Inferior parietal cortex (tissue), 1 donor: ENCODE data around the gene COQ9.
"Not testable (repeated sequence)": the region's sequence is repeated elsewhere in the genome, so short reads cannot be mapped to it uniquely, and the experiment has no call there.

Source experiments
- DNase-seq: peaks from one replicate; pipeline ENCODE4 v3.0.0-alpha.2; 2016; ENCODE audit errors: extremely low spot score

COQ9 gene

GRCh38 chr16:57447186-57447962, at the start of gene COQ9, which contains the start of gene CIAPIN1:
TSS of gene COQ9 (plus strand) at chr16:57447479. CDS start at chr16:57447506, 27 bp downstream.
TSS of gene CIAPIN1 (minus strand) at chr16:57447385. CDS start at chr16:57440928, 6,457 bp downstream.
- DNase-seq: peak; percentile 90

- not testable (repeated sequence) for DNase-seq
These were observed 49.8 kb upstream of the COQ9 start for GRCh38 chr16:57397493-57397892.

DNA sequence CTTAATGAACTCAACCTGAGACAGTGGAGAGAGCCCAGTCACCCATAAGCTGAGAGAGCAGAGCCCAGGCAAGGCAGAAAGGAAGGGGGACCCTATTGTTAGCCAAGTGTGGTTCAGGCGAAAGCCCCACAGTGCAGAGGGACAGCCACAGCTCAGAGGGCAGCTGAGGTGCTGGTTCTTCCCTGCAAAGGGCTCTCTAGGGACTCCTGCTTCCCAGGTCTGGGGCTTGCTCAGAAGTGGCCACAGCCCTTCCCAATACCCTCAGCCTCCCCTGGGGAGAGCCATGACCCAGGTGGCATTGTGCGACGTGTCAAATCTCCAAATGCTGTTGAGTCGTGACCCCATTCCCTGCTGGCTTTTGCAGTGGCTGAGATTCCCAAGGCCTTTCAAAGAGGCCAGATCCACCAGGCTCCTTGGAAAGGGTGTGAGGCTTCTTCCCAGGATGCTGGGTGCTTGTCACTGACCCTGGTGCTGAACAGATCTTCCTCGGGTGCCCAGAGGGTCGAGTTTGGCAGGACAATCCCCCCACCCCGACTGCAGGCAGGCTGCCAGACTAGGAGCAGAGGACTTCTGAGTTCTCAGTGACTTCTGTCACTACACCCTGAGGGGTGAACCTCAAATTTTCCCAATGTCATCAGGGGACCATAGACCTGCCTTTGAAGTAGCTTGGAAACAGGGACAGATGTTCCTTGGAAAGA, 45.2 kb upstream of the COQ9 start:
- DNase-seq: no peak

DNA sequence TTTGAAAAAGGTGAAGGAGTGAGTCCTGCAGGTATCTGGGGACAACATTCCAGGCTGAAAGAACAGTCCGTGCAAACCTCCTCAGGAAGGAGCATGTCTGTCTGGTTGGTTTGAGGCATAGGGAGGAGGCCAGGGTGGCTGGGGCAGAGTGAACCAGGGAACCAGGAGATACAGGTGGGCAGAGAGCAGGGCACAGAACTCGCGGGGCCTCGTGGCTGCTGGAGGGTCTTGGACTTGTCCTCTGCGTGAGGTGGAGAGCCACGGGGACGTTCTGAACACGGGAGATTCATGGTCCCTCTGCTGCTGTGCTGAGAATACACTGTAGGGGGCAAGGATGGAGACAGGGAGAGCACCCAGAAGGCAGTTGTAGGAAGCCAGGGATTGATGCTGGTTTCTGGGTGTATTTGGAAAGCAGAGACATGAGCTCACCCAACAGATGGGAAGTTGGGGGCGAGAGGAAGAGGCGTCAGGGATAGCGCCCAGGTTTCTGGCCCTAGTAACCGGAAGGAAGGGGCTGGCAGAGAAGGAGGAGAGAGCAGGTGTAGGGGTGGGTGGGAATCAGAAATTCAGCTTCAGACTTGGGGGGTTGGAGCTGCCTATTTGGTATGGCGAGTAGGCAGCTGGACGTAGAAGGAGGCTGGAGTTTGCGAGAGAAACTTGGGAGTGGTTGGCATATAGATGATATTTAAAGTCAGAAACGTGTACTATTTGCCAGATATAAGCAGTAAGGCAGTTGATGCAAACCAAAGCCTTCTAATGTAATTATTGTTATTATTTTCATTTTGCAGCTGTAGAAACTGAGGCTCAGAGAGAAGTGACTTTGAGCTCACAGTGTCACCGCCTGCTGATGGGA, 43.1 kb upstream of the COQ9 start, which contains the start of gene CCL17:
TSS of gene CCL17 (plus strand) at position 803 of the 853 bp plus-strand sequence. CDS start 9,166 bp downstream, outside the sequence.
- DNase-seq: no peak

DNA sequence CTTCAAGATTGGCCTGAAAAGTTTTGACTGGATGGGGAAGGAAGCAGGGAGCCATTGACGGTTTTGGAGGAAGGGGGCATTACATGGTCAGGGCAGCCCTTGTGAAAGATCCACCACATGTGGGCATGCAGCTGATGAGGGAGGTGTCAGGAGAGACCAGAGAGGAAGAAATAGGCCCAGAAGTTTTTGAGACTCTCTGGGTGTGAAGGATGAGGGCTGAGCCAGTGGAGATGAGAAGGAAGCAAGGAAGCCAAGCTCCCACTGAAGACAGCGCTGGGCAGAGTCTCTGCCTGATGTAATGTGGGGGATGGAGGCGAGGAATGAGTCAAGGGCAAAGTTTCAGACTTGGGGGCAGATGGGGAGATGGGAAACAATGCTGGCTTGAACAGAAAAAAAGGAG, 42.2 kb upstream of the COQ9 start:
- no peak for DNase-seq

- DNase-seq: no peak
These were observed 40.4 kb upstream of the COQ9 start for GRCh38 chr16:57406881-57407280.

- DNase-seq: no peak
These were observed 39.5 kb upstream of the COQ9 start for GRCh38 chr16:57407521-57408353.

GRCh38 chr16:57409065-57409464, 38.2 kb upstream of the COQ9 start:
- DNase-seq: no peak

DNA sequence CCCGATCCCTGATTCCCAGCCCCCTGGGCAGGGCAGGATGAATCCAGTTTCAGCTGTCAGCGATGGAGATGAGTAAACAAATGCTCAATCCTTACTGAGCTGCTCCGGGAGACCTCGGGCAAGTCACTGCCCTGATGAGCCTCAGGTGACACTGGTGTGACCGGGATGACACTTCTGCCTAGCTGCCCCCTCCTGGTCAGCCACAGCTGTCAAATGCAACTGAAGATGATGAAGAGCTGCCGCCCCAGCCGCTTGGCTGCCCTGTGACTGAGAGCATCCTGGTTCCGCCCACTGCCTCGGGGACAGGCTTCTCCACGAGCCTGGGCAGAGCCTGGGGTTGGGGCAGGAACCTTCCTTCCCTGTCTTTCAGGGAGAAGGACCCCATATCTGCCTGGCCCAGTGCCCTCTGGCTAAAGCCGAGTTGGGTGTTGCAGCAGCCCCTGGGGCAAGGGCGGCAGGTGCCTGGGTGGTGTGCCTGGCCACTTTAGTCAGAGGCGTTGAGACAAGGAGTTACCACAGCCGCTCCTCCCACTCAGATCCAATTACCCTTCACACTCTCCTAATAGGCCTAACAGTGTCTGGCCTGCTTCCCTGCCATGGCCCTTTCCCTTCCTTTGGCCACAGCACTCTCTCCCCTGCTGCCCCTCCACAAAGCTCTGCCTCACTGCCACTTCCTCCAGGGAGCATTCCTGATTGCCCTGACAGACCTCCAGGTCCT, 37.2 kb upstream of the COQ9 start:
- DNase-seq: no peak

GRCh38 chr16:57411362-57411976, 35.8 kb upstream of the COQ9 start:
- no peak for DNase-seq

DNA sequence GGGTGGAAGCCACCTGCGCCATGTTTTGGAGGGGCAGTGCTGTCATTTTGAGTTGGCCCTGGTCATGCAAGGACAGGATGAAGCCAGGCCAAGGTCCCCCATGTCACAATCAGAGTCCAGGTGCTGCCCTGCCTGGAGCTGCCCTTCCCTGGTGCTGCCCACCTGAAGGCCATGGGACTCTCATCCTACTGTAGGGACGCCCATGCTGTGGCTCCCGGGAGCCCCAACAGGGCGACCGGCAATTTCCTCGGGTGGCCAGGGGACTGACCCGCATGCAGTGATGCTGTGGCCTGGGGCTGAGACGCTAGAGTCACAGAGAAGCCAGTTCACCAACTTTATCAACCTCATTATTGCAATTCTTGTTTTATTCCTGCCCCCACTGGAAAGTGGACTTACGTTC, 34.7 kb upstream of the COQ9 start:
- DNase-seq: no peak

DNA sequence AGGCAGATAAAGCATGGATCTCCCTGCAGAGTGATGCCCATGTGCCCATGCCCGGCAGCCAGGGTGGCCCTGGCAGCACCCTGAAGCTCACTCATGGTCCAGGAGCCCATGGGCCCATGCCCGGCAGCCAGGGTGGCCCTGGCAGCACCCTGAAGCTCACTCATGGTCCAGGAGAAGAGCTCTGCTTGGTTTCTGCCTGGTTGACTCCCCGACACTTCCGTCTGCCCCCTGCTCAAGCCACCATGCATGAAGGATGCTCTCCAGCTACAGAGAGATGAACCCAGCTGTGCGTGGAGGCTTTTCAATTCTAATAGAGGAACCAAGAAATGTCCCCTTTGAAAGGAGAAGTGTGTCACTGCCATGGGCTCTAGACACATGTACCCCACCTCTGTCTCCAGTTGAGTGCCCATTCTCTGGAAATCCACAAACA, 34.0 kb upstream of the COQ9 start:
- no peak for DNase-seq

GRCh38 chr16:57413733-57414132, 33.5 kb upstream of the COQ9 start:
- DNase-seq: no peak

- no peak for DNase-seq
These were observed 31.2 kb upstream of the COQ9 start for GRCh38 chr16:57416084-57416483.

DNA sequence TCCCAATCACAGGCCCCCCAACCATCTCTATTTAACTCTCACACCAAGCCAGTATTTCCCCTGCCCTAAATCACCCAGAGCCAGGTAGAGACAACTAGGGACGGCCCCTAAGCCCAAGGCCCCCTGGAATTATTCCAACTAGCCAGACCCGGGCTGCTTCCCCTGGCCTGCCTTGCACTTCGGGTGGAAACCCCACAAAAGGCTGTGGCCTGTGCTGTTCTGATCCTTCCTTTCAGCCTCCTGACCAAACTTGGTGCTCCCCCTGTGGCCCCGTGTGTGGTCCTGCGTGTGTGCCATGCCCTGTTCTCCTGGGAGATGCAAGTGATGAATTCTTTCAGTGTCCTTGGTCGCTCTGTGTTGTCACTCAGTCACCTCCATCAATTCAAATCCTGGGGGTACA, 27.8 kb upstream of the COQ9 start:
- DNase-seq: no peak

GRCh38 chr16:57422026-57422944, 25.0 kb upstream of the COQ9 start:
- DNase-seq: peak; percentile 41

- no peak for DNase-seq
These were observed 24.1 kb upstream of the COQ9 start for GRCh38 chr16:57423152-57423551.

GRCh38 chr16:57424583-57424982, 22.7 kb upstream of the COQ9 start:
- DNase-seq: no peak

- DNase-seq: no peak
These were observed 20.9 kb upstream of the COQ9 start for GRCh38 chr16:57426356-57426755.
